Measurements from ENCODE around the gene TMEM163. TPM values are rescaled to one million over a fixed set of nuclear protein-coding genes. Genes with fewer than 3 reads are reported as not detected.

Gene TMEM163
- total RNA-seq, 1 experiment from 2014 or later, result 2.5 TPM

GRCh38 chr2:134408386-134408785 lies 310.4 kb downstream of the TMEM163 start:
- H3K4me3 Mint-ChIP-seq (ENCODE audit: low read depth, unreplicated experiment), result no peak overlapping the region
- peaks cover 79% of the 10 kb centered on the region for H3K4me1 Mint-ChIP-seq (ENCODE audit: low read depth, unreplicated experiment)
- TF ChIP-seq CTCF (IDR thresholded peaks at IDR 0.05; ENCODE audit: unreplicated experiment), result no peak
- no peaks in the 10 kb centered on the region for H3K27me3 Mint-ChIP-seq (ENCODE audit: unreplicated experiment)
- intact Hi-C loops (cut with micrococcal nuclease; ENCODE audit: unreplicated experiment), result no loop called here
- no peak for DNase-seq
- H3K36me3 Mint-ChIP-seq (ENCODE audit: insufficient read depth, unreplicated experiment), result peaks cover 25% of the 10 kb centered on the region
- BruUV-seq (replicated peaks), result no TSS peak
- no peak overlapping the region for H3K27ac Mint-ChIP-seq (ENCODE audit: unreplicated experiment)
- no peaks in the 10 kb centered on the region for H3K9me3 Mint-ChIP-seq (ENCODE audit: low read depth, unreplicated experiment)
- CTCF ChIA-PET, result interaction anchor here (1.5 kb wide), 1 partner anchor 42 kb away, joined by 4 read pairs; no protein-coding TSS in a partner anchor

- intact Hi-C loops (cut with micrococcal nuclease; ENCODE audit: unreplicated experiment), result no loop called here
- no peak overlapping the region for H3K4me3 Mint-ChIP-seq (ENCODE audit: low read depth, unreplicated experiment)
Observed at GRCh38 chr2:134407154-134407890, 311.5 kb downstream of the TMEM163 start.

GRCh38 chr2:134406736-134407135 lies 312.1 kb downstream of the TMEM163 start:
- Mint-ChIP-seq H3K27ac (ENCODE audit: unreplicated experiment) (peak overlapping the region; percentile 43), H3K27me3 (ENCODE audit: unreplicated experiment) (no peaks in the 10 kb centered on the region), H3K4me3 (ENCODE audit: low read depth, unreplicated experiment) (no peak overlapping the region), H3K9me3 (ENCODE audit: low read depth, unreplicated experiment) (no peaks in the 10 kb centered on the region), H3K36me3 (ENCODE audit: insufficient read depth, unreplicated experiment) (peaks cover 13% of the 10 kb centered on the region), H3K4me1 (ENCODE audit: low read depth, unreplicated experiment) (peaks cover 64% of the 10 kb centered on the region)
- CTCF ChIA-PET, result interaction anchor here (0.8 to 1.3 kb wide), 6 partner anchors 15 to 520 kb away, joined by 3 to 7 read pairs (median 3); no protein-coding TSS in a partner anchor
- intact Hi-C loops (cut with micrococcal nuclease; ENCODE audit: unreplicated experiment), result no loop called here
- DNase-seq, result no peak
- TF ChIP-seq CTCF (IDR thresholded peaks at IDR 0.05; ENCODE audit: unreplicated experiment), result no peak
- BruUV-seq (replicated peaks), result no TSS peak

More at GRCh38 chr2:134407154-134407890, 311.5 kb downstream of the TMEM163 start:
- no peak for DNase-seq
- TF ChIP-seq CTCF (IDR thresholded peaks at IDR 0.05; ENCODE audit: unreplicated experiment), result no peak
- Mint-ChIP-seq H3K4me1 (ENCODE audit: low read depth, unreplicated experiment) (peaks cover 69% of the 10 kb centered on the region), H3K27me3 (ENCODE audit: unreplicated experiment) (no peaks in the 10 kb centered on the region), H3K36me3 (ENCODE audit: insufficient read depth, unreplicated experiment) (peaks cover 18% of the 10 kb centered on the region), H3K27ac (ENCODE audit: unreplicated experiment) (no peak overlapping the region), H3K9me3 (ENCODE audit: low read depth, unreplicated experiment) (no peaks in the 10 kb centered on the region)
- BruUV-seq (replicated peaks), result no TSS peak
- CTCF ChIA-PET, result interaction anchor here (1.3 kb wide), 1 partner anchor 289 kb away, joined by 7 read pairs; no protein-coding TSS in a partner anchor

- TF ChIP-seq CTCF (IDR thresholded peaks at IDR 0.05; ENCODE audit: unreplicated experiment), result no peak
- Mint-ChIP-seq H3K4me1 (ENCODE audit: low read depth, unreplicated experiment) (peaks cover 61% of the 10 kb centered on the region), H3K4me3 (ENCODE audit: low read depth, unreplicated experiment) (no peak overlapping the region), H3K9me3 (ENCODE audit: low read depth, unreplicated experiment) (no peaks in the 10 kb centered on the region), H3K27me3 (ENCODE audit: unreplicated experiment) (no peaks in the 10 kb centered on the region), H3K27ac (ENCODE audit: unreplicated experiment) (peak overlapping the region; percentile 43), H3K36me3 (ENCODE audit: insufficient read depth, unreplicated experiment) (peaks cover 11% of the 10 kb centered on the region)
- intact Hi-C loops (cut with micrococcal nuclease; ENCODE audit: unreplicated experiment), result no loop called here
- BruUV-seq (replicated peaks), result no TSS peak
- DNase-seq, result peak; percentile 67
- CTCF ChIA-PET, result interaction anchor here (0.8 to 1.3 kb wide), 6 partner anchors 14 to 519 kb away, joined by 3 to 7 read pairs (median 3); no protein-coding TSS in a partner anchor
Observed at GRCh38 chr2:134406311-134406710, 312.5 kb downstream of the TMEM163 start.

Other genes with a start within 250 kb of the TMEM163 start
- not detected in 2 replicates for gene ACMSD, start 119.6 kb upstream of the TMEM163 start, total RNA-seq (2022)
- 40.0 and 43.8 TPM in 2 replicates for gene CCNT2, start 199.8 kb upstream of the TMEM163 start, total RNA-seq (2022)

All from Calu3 (cell line).